ENCODE measurements around the gene CHST12. TPM values are rescaled to one million over a fixed set of nuclear protein-coding genes. Genes with fewer than 3 reads are reported as not detected.
"Not testable (repeated sequence)": the region's sequence is repeated elsewhere in the genome, so short reads cannot be mapped to it uniquely, and the experiment has no call there.

Gene CHST12
- total RNA-seq, 5 donors from 2014 or later (not counting 1 experiment from before 2014, with no cell fraction given), result 20.3 to 41.5 (median 30.8) TPM

DNA sequence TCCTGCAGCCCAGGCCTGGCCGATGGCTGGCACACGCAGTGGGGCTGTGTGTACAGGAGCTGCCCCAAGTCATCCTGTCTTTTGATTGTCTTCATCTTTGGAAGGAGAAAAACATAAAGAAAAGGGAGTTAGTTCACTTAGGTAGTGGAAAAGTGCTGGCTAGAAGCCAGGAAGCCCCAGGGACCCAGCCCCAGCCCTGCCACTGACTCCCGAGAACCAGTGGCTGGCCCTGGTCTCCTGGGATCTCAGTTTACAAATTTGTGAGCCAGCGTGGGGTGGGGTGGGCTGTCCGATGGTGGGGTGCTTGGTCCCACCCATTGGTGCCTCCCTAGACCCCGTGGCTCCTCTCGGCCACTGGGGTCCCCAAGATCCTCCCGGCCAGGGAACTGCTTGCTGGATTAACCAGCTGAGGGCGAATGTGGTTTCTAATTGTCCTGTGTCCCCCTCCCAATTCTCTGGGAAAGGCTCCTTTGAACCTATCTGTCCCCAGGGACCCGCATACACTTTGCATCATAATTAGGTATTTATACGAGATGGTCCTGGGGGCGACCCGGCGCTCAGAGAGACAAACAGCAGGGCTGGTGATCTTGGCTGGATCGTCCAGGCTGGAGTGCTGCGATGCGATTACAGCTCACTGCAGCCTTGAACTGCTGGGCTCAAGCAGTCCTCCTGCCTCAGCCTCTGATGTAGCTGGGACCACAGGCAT lies 16.3 kb upstream of the CHST12 start:
- Histone ChIP-seq H3K27me3 (replicated peaks in 1 of 2; ENCODE audit: control insufficient read depth in 2 of 2, extremely low read depth in 1 of 2, insufficient read depth in 2 of 2, low read length in 1 of 2) (no peaks in the 10 kb centered on the region), H3K4me1 (ENCODE audit: control insufficient read depth in 1 of 2, extremely low read depth in 1 of 2, insufficient read depth in 2 of 2, low read length in 2 of 2) (peaks cover 0 to 8% of the 10 kb centered on the region in 2 experiments), H3K9me3 (no peaks in the 10 kb centered on the region), H3K27ac (ENCODE audit: low read length) (no peak overlapping the region), H3K4me3 (ENCODE audit: control insufficient read depth in 1 of 2, extremely low read depth in 1 of 2, low read length in 1 of 2) (no peak overlapping the region), H3K36me3 (ENCODE audit: control insufficient read depth in 2 of 2, extremely low read depth in 1 of 2, insufficient read depth in 1 of 2, low read length in 1 of 2) (peaks cover 0 to 2% of the 10 kb centered on the region in 2 donors)
- Mint-ChIP-seq H3K36me3 (no peaks in the 10 kb centered on the region), H3K9me3 (no peaks in the 10 kb centered on the region), H3K4me3 (no peak overlapping the region), H3K27ac (no peak overlapping the region), H3K27me3 (no peaks in the 10 kb centered on the region), H3K4me1 (no peaks in the 10 kb centered on the region)
- WGBS (ENCODE audit: insufficient coverage), result 95% methylated on average over 16 of the region's 17 CpGs
- no peak for ATAC-seq (replicated peaks in 1 of 4)
- ChIA-PET POLR2A (no interaction called here), CTCF (no interaction called here)
- DNase-seq, result no peak

GRCh38 chr7:2387897-2388636 lies 15.3 kb upstream of the CHST12 start:
- Mint-ChIP-seq H3K27ac (no peak overlapping the region), H3K4me3 (no peak overlapping the region), H3K9me3 (no peaks in the 10 kb centered on the region), H3K4me1 (peaks cover 0 to 4% (median 0%) of the 10 kb centered on the region in 3 donors), H3K27me3 (no peaks in the 10 kb centered on the region), H3K36me3 (no peaks in the 10 kb centered on the region)
- ChIA-PET CTCF (no interaction called here), POLR2A (no interaction called here)
- Histone ChIP-seq H3K27me3 (replicated peaks in 1 of 2; ENCODE audit: control insufficient read depth in 2 of 2, extremely low read depth in 1 of 2, insufficient read depth in 2 of 2, low read length in 1 of 2) (no peaks in the 10 kb centered on the region), H3K36me3 (ENCODE audit: control insufficient read depth in 2 of 2, extremely low read depth in 1 of 2, insufficient read depth in 1 of 2, low read length in 1 of 2) (peaks cover 0 to 2% of the 10 kb centered on the region in 2 donors), H3K4me1 (ENCODE audit: control insufficient read depth in 1 of 2, extremely low read depth in 1 of 2, insufficient read depth in 2 of 2, low read length in 2 of 2) (peaks cover 0 to 8% of the 10 kb centered on the region in 2 experiments), H3K27ac (ENCODE audit: low read length) (no peak overlapping the region), H3K4me3 (ENCODE audit: control insufficient read depth in 1 of 2, extremely low read depth in 1 of 2, low read length in 1 of 2) (no peak overlapping the region), H3K9me3 (no peaks in the 10 kb centered on the region)
- DNase-seq (no peak), ATAC-seq (replicated peaks in 1 of 4) (no peak)
- 85% methylated on average over 25 of the region's 31 CpGs for WGBS (ENCODE audit: insufficient coverage)

GRCh38 chr7:2388637-2388954 lies 14.8 kb upstream of the CHST12 start:
- POLR2A ChIA-PET, result no interaction called here

DNA sequence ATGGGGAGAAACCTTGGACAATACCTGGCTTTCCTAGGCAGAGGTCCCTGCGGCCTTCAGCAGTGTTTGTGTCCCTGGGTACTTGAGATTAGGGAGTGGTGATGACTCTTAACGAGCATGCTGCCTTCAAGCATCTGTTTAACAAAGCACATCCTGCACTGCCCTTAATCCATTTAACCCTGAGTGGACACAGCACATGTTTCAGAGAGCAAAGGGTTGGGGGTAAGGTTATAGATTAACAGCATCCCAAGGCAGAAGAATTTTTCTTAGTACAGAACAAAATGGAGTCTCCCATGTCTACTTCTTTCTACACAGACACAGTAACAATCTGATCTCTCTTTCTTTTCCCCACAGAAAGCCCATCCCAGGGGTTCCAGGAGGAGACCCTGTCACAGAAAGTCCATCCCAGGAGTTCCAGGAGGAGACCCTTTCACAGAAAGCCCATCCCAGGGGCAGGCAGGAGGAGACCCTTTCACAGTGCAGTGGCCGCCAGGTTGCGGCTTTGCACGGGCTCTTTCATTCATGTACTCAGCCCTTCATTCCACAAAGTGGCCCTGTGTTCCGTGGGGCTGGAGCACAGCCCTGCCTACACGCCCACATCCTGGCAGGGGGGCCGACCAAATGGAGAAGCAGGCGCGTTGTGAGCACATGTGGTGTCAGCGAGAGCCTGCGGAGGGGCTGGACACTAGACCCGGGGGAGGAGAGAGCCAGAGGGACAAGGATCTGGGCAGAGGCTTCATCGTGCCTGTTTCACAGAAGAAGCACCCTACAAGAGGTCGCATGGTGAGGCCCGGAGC lies 13.2 kb upstream of the CHST12 start:
- ATAC-seq (replicated peaks in 1 of 4); POLR2A ChIA-PET: not testable (repeated sequence)
- 62% methylated on average over 8 of the region's 16 CpGs for WGBS (ENCODE audit: insufficient coverage)

More at GRCh38 chr7:2388637-2388954, 14.8 kb upstream of the CHST12 start:
- no peaks in the 10 kb centered on the region for H3K9me3 ChIP-seq
- CTCF ChIA-PET, result no interaction called here
- no peaks in the 10 kb centered on the region for H3K27me3 ChIP-seq (replicated peaks in 1 of 2; ENCODE audit: control insufficient read depth in 2 of 2, extremely low read depth in 1 of 2, insufficient read depth in 2 of 2, low read length in 1 of 2)
- H3K4me3 ChIP-seq (ENCODE audit: control insufficient read depth in 1 of 2, extremely low read depth in 1 of 2, low read length in 1 of 2), result no peak overlapping the region
- peaks cover 0 to 8% of the 10 kb centered on the region in 2 experiments for H3K4me1 ChIP-seq (ENCODE audit: control insufficient read depth in 1 of 2, extremely low read depth in 1 of 2, insufficient read depth in 2 of 2, low read length in 2 of 2)
- no peak overlapping the region for H3K27ac Mint-ChIP-seq
- 99% methylated on average over 5 of the region's 5 CpGs for WGBS (ENCODE audit: insufficient coverage)
- no peaks in the 10 kb centered on the region for H3K27me3 Mint-ChIP-seq
- no peak overlapping the region for H3K27ac ChIP-seq (ENCODE audit: low read length)
- no peaks in the 10 kb centered on the region for H3K36me3 Mint-ChIP-seq
- peaks cover 0 to 7% (median 0%) of the 10 kb centered on the region in 3 donors for H3K4me1 Mint-ChIP-seq
- H3K4me3 Mint-ChIP-seq, result no peak overlapping the region
- no peak for DNase-seq
- no peaks in the 10 kb centered on the region for H3K9me3 Mint-ChIP-seq
- H3K36me3 ChIP-seq (ENCODE audit: control insufficient read depth in 2 of 2, extremely low read depth in 1 of 2, insufficient read depth in 1 of 2, low read length in 1 of 2), result no peaks in the 10 kb centered on the region
- ATAC-seq (replicated peaks in 1 of 4), result no peak

GRCh38 chr7:2393706-2394105 lies 9.7 kb upstream of the CHST12 start:
- H3K9me3 Mint-ChIP-seq, result no peaks in the 10 kb centered on the region
- H3K36me3 ChIP-seq (ENCODE audit: control insufficient read depth in 2 of 2, extremely low read depth in 1 of 2, insufficient read depth in 1 of 2, low read length in 1 of 2), result no peaks in the 10 kb centered on the region
- ChIA-PET CTCF (no interaction called here), POLR2A (no interaction called here)
- no peaks in the 10 kb centered on the region for H3K27me3 Mint-ChIP-seq
- H3K36me3 Mint-ChIP-seq, result no peaks in the 10 kb centered on the region
- H3K9me3 ChIP-seq, result no peaks in the 10 kb centered on the region
- peaks cover 0 to 13% (median 0%) of the 10 kb centered on the region in 3 donors for H3K4me1 Mint-ChIP-seq
- H3K27me3 ChIP-seq (replicated peaks in 1 of 2; ENCODE audit: control insufficient read depth in 2 of 2, extremely low read depth in 1 of 2, insufficient read depth in 2 of 2, low read length in 1 of 2), result no peaks in the 10 kb centered on the region
- no peak for ATAC-seq (replicated peaks in 1 of 4)
- no peak overlapping the region for H3K27ac Mint-ChIP-seq
- 93% methylated on average over 11 of the region's 12 CpGs for WGBS (ENCODE audit: insufficient coverage)
- DNase-seq, result no peak
- no peak overlapping the region for H3K4me3 Mint-ChIP-seq
- H3K27ac ChIP-seq (ENCODE audit: low read length), result no peak overlapping the region
- no peak overlapping the region for H3K4me3 ChIP-seq (ENCODE audit: control insufficient read depth in 1 of 2, extremely low read depth in 1 of 2, low read length in 1 of 2)
- peaks cover 0 to 5% of the 10 kb centered on the region in 2 experiments for H3K4me1 ChIP-seq (ENCODE audit: control insufficient read depth in 1 of 2, extremely low read depth in 1 of 2, insufficient read depth in 2 of 2, low read length in 2 of 2)

More for the DNA sequence above, 13.2 kb upstream of the CHST12 start:
- H3K27me3 Mint-ChIP-seq; H3K4me1 Mint-ChIP-seq; H3K36me3 ChIP-seq (ENCODE audit: control insufficient read depth in 2 of 2, extremely low read depth in 1 of 2, insufficient read depth in 1 of 2, low read length in 1 of 2); H3K4me3 ChIP-seq (ENCODE audit: control insufficient read depth in 1 of 2, extremely low read depth in 1 of 2, low read length in 1 of 2); H3K36me3 Mint-ChIP-seq; DNase-seq; H3K27me3 ChIP-seq (replicated peaks in 1 of 2; ENCODE audit: control insufficient read depth in 2 of 2, extremely low read depth in 1 of 2, insufficient read depth in 2 of 2, low read length in 1 of 2); H3K4me1 ChIP-seq (ENCODE audit: control insufficient read depth in 1 of 2, extremely low read depth in 1 of 2, insufficient read depth in 2 of 2, low read length in 2 of 2); CTCF ChIA-PET; H3K4me3 Mint-ChIP-seq; H3K27ac ChIP-seq (ENCODE audit: low read length); H3K9me3 Mint-ChIP-seq; H3K27ac Mint-ChIP-seq; H3K9me3 ChIP-seq: not testable (repeated sequence)

- Mint-ChIP-seq H3K27me3 (no peaks in the 10 kb centered on the region), H3K36me3 (no peaks in the 10 kb centered on the region), H3K4me1 (peaks cover 3 to 16% (median 3%) of the 10 kb centered on the region in 3 donors), H3K9me3 (no peaks in the 10 kb centered on the region), H3K27ac (no peak overlapping the region), H3K4me3 (no peak overlapping the region)
- peaks cover 0 to 12% of the 10 kb centered on the region in 2 experiments for H3K4me1 ChIP-seq (ENCODE audit: control insufficient read depth in 1 of 2, extremely low read depth in 1 of 2, insufficient read depth in 2 of 2, low read length in 2 of 2)
- ChIA-PET CTCF (no interaction called here), POLR2A (no interaction called here)
- no peaks in the 10 kb centered on the region for H3K27me3 ChIP-seq (replicated peaks in 1 of 2; ENCODE audit: control insufficient read depth in 2 of 2, extremely low read depth in 1 of 2, insufficient read depth in 2 of 2, low read length in 1 of 2)
- 91% methylated on average over 16 of the region's 21 CpGs for WGBS (ENCODE audit: insufficient coverage)
- ATAC-seq (replicated peaks in 1 of 4) (no peak), DNase-seq (no peak)
- no peaks in the 10 kb centered on the region for H3K9me3 ChIP-seq
- H3K36me3 ChIP-seq (ENCODE audit: control insufficient read depth in 2 of 2, extremely low read depth in 1 of 2, insufficient read depth in 1 of 2, low read length in 1 of 2), result no peaks in the 10 kb centered on the region
- no peak overlapping the region for H3K27ac ChIP-seq (ENCODE audit: low read length)
- H3K4me3 ChIP-seq (ENCODE audit: control insufficient read depth in 1 of 2, extremely low read depth in 1 of 2, low read length in 1 of 2), result no peak overlapping the region
Observed at GRCh38 chr7:2394566-2395082, 8.8 kb upstream of the CHST12 start.
